ENCODE measurements around the gene GRIP2.

DNA sequence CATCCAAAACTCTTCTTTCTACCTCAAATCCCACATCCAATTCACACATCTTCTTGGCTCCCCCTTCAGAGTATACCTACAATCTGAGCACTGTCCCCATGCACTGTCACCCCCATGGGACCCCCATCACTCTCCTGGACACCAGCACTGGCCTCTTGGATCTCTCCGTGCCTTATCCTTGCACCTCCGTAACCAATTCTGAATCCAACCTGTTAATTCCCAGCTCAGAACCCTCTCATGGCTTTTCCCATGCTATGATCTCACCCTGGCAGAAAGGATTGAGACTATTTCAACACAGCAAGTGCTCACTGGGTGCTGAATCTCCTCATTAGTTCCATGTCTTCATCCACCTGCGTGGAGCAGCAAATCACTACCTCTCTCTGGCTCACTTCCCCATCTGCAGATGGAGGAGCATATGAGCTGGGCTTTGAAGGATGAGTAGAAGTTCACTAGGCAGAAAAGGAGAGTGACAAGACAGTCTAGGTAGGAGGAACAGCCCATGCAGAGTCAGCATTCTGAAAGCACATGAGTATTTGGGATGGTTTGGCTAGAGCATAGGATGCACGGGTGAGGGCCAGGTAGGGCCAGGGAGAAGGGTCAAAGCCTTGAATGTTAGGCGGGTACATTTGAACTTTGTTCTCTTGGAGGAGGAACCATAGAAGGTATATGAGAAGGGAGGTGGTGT is 89.1 kb downstream of the GRIP2 start:
- TF ChIP-seq, protein P1, sequence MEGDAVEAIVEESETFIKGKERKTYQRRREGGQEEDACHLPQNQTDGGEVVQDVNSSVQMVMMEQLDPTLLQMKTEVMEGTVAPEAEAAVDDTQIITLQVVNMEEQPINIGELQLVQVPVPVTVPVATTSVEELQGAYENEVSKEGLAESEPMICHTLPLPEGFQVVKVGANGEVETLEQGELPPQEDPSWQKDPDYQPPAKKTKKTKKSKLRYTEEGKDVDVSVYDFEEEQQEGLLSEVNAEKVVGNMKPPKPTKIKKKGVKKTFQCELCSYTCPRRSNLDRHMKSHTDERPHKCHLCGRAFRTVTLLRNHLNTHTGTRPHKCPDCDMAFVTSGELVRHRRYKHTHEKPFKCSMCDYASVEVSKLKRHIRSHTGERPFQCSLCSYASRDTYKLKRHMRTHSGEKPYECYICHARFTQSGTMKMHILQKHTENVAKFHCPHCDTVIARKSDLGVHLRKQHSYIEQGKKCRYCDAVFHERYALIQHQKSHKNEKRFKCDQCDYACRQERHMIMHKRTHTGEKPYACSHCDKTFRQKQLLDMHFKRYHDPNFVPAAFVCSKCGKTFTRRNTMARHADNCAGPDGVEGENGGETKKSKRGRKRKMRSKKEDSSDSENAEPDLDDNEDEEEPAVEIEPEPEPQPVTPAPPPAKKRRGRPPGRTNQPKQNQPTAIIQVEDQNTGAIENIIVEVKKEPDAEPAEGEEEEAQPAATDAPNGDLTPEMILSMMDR (IDR thresholded peaks at IDR 0.05), result no peak
- TF ChIP-seq POLR2A (IDR thresholded peaks at IDR 0.05), result no peak
